ENCODE data around the gene ADGRV1.

The ADGRV1 gene

GRCh38 chr5:91132550-91132949 lies 574.0 kb downstream of the ADGRV1 start:
- Histone ChIP-seq H3K4me3 (ENCODE audit: insufficient read length, low read depth) (no peak overlapping the region), H3K27me3 (ENCODE audit: insufficient read depth, insufficient read length) (no peaks in the 10 kb centered on the region), H3K9me3 (ENCODE audit: insufficient read depth, low read length) (no peaks in the 10 kb centered on the region), H3K9ac (ENCODE audit: insufficient read length, low read depth) (no peak overlapping the region), H3K36me3 (ENCODE audit: insufficient read depth, insufficient read length, low read length) (no peaks in the 10 kb centered on the region), H3K4me1 (ENCODE audit: insufficient read depth, insufficient read length) (no peaks in the 10 kb centered on the region)
- no peak for TF ChIP-seq ZNF274 (IDR thresholded peaks at IDR 0.05; ENCODE audit: low read depth, low read length)
- no peak for DNase-seq (ENCODE audit: low read depth, low spot score)

DNA sequence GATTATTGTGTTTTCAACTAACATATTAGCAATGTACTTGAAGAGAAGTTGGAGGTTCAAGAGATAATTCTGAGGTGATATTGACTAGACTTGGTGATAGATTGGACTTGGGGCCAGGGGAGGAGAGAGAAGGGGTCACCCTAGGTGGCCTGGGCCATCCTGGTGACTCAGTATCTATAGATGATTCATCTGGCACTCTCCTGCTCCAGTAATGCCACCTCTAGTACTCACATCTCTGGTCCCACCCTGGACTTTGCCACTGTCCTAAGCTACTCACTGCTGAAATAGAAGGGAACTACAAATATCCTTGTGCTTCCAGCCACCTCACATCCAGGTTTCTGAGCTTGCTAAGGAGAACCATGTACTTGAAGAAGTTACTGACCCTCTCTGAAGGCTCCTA lies 574.6 kb downstream of the ADGRV1 start:
- Histone ChIP-seq H3K36me3 (ENCODE audit: insufficient read depth, insufficient read length, low read length) (no peaks in the 10 kb centered on the region), H3K9me3 (ENCODE audit: insufficient read depth, low read length) (no peaks in the 10 kb centered on the region), H3K9ac (ENCODE audit: insufficient read length, low read depth) (no peak overlapping the region), H3K4me1 (ENCODE audit: insufficient read depth, insufficient read length) (no peaks in the 10 kb centered on the region), H3K4me3 (ENCODE audit: insufficient read length, low read depth) (no peak overlapping the region), H3K27me3 (ENCODE audit: insufficient read depth, insufficient read length) (no peaks in the 10 kb centered on the region)
- no peak for DNase-seq (ENCODE audit: low read depth, low spot score)
- no peak for TF ChIP-seq ZNF274 (IDR thresholded peaks at IDR 0.05; ENCODE audit: low read depth, low read length)
- TF ChIP-seq YY1 (IDR thresholded peaks at IDR 0.05; ENCODE audit: insufficient read depth, insufficient read length) = no peak
- TF ChIP-seq SUZ12 (IDR thresholded peaks at IDR 0.05; ENCODE audit: extremely low read depth, insufficient read depth, insufficient read length) = no peak

GRCh38 chr5:91135475-91136248 lies 577.1 kb downstream of the ADGRV1 start:
- no peak overlapping the region for H3K4me3 ChIP-seq (ENCODE audit: insufficient read length, low read depth)
- H3K9me3 ChIP-seq (ENCODE audit: insufficient read depth, low read length) = no peaks in the 10 kb centered on the region
- TF ChIP-seq SUZ12 (IDR thresholded peaks at IDR 0.05; ENCODE audit: extremely low read depth, insufficient read depth, insufficient read length) = no peak
- no peak for TF ChIP-seq YY1 (IDR thresholded peaks at IDR 0.05; ENCODE audit: insufficient read depth, insufficient read length)
- no peak for TF ChIP-seq ZNF274 (IDR thresholded peaks at IDR 0.05; ENCODE audit: low read depth, low read length)
- no peaks in the 10 kb centered on the region for H3K4me1 ChIP-seq (ENCODE audit: insufficient read depth, insufficient read length)
- no peak overlapping the region for H3K9ac ChIP-seq (ENCODE audit: insufficient read length, low read depth)
- no peaks in the 10 kb centered on the region for H3K36me3 ChIP-seq (ENCODE audit: insufficient read depth, insufficient read length, low read length)
- H3K27me3 ChIP-seq (ENCODE audit: insufficient read depth, insufficient read length) = no peaks in the 10 kb centered on the region
- DNase-seq (ENCODE audit: low read depth, low spot score) = no peak

GRCh38 chr5:91136271-91136670 lies 577.7 kb downstream of the ADGRV1 start:
- no peak for DNase-seq (ENCODE audit: low read depth, low spot score)
- H3K9me3 ChIP-seq (ENCODE audit: insufficient read depth, low read length) = no peaks in the 10 kb centered on the region
- no peaks in the 10 kb centered on the region for H3K4me1 ChIP-seq (ENCODE audit: insufficient read depth, insufficient read length)
- TF ChIP-seq ZNF274 (IDR thresholded peaks at IDR 0.05; ENCODE audit: low read depth, low read length) = no peak
- TF ChIP-seq SUZ12 (IDR thresholded peaks at IDR 0.05; ENCODE audit: extremely low read depth, insufficient read depth, insufficient read length) = no peak
- no peak for TF ChIP-seq YY1 (IDR thresholded peaks at IDR 0.05; ENCODE audit: insufficient read depth, insufficient read length)
- H3K9ac ChIP-seq (ENCODE audit: insufficient read length, low read depth) = no peak overlapping the region
- no peaks in the 10 kb centered on the region for H3K27me3 ChIP-seq (ENCODE audit: insufficient read depth, insufficient read length)
- no peaks in the 10 kb centered on the region for H3K36me3 ChIP-seq (ENCODE audit: insufficient read depth, insufficient read length, low read length)
- no peak overlapping the region for H3K4me3 ChIP-seq (ENCODE audit: insufficient read length, low read depth)

DNA sequence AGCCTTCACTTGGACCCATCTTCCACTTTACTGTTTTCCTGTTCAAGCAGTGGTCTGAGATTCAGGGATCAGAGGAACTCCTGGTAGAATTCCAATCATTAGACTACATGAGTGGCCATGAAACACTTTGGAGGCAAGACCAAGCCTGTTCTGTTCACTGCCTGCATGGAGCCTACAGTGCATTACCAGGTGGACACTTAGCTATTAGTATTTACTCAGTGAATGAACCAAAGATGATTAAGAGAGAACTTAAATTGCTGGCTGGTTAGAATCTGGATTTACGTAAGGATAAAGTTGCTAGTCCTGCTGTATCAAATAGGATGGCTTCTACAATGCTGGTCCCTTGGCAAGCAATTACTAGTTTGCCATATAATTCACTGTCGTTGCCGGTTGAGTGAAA lies 579.0 kb downstream of the ADGRV1 start:
- TF ChIP-seq SUZ12 (IDR thresholded peaks at IDR 0.05; ENCODE audit: extremely low read depth, insufficient read depth, insufficient read length) (no peak), YY1 (IDR thresholded peaks at IDR 0.05; ENCODE audit: insufficient read depth, insufficient read length) (no peak)

GRCh38 chr5:91139572-91140200 lies 581.1 kb downstream of the ADGRV1 start:
- no peak overlapping the region for H3K9ac ChIP-seq (ENCODE audit: insufficient read length, low read depth)
- TF ChIP-seq SUZ12 (IDR thresholded peaks at IDR 0.05; ENCODE audit: extremely low read depth, insufficient read depth, insufficient read length) (no peak), ZNF274 (IDR thresholded peaks at IDR 0.05; ENCODE audit: low read depth, low read length) (no peak), YY1 (IDR thresholded peaks at IDR 0.05; ENCODE audit: insufficient read depth, insufficient read length) (no peak)
- no peak for DNase-seq (ENCODE audit: low read depth, low spot score)
- no peak overlapping the region for H3K4me3 ChIP-seq (ENCODE audit: insufficient read length, low read depth)
- H3K4me1 ChIP-seq (ENCODE audit: insufficient read depth, insufficient read length) = no peaks in the 10 kb centered on the region
- H3K36me3 ChIP-seq (ENCODE audit: insufficient read depth, insufficient read length, low read length) = no peaks in the 10 kb centered on the region
- no peaks in the 10 kb centered on the region for H3K9me3 ChIP-seq (ENCODE audit: insufficient read depth, low read length)
- H3K27me3 ChIP-seq (ENCODE audit: insufficient read depth, insufficient read length) = no peaks in the 10 kb centered on the region

More for the DNA sequence above, 579.0 kb downstream of the ADGRV1 start:
- no peaks in the 10 kb centered on the region for H3K36me3 ChIP-seq (ENCODE audit: insufficient read depth, insufficient read length, low read length)
- no peaks in the 10 kb centered on the region for H3K4me1 ChIP-seq (ENCODE audit: insufficient read depth, insufficient read length)
- no peak overlapping the region for H3K4me3 ChIP-seq (ENCODE audit: insufficient read length, low read depth)
- no peaks in the 10 kb centered on the region for H3K27me3 ChIP-seq (ENCODE audit: insufficient read depth, insufficient read length)
- H3K9me3 ChIP-seq (ENCODE audit: insufficient read depth, low read length) = no peaks in the 10 kb centered on the region
- H3K9ac ChIP-seq (ENCODE audit: insufficient read length, low read depth) = no peak overlapping the region
- DNase-seq (ENCODE audit: low read depth, low spot score) = no peak

DNA sequence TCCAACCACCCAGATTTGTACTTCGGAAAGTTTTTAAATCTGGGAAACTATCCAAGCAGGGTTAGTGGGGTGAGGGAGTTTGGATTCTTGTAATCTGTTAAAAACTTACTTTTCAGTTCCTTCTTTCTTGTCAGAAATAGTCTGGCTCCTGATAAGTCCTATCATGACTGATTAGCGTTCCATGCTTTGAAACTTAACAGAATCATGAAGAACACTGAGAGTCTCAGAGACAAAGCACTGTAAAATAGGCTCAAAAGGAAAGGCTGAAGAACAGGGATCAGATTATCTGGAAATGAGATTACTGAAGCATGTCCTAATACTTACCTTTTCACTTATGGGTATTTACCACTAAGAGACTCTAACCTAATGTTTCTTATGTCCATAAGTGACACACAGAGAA lies 582.1 kb downstream of the ADGRV1 start:
- H3K27me3 ChIP-seq (ENCODE audit: insufficient read depth, insufficient read length) = no peaks in the 10 kb centered on the region
- H3K4me1 ChIP-seq (ENCODE audit: insufficient read depth, insufficient read length) = no peaks in the 10 kb centered on the region
- DNase-seq (ENCODE audit: low read depth, low spot score) = no peak
- H3K36me3 ChIP-seq (ENCODE audit: insufficient read depth, insufficient read length, low read length) = no peaks in the 10 kb centered on the region
- H3K9ac ChIP-seq (ENCODE audit: insufficient read length, low read depth) = no peak overlapping the region
- TF ChIP-seq YY1 (IDR thresholded peaks at IDR 0.05; ENCODE audit: insufficient read depth, insufficient read length) (no peak), ZNF274 (IDR thresholded peaks at IDR 0.05; ENCODE audit: low read depth, low read length) (no peak)
- H3K9me3 ChIP-seq (ENCODE audit: insufficient read depth, low read length) = no peaks in the 10 kb centered on the region
- H3K4me3 ChIP-seq (ENCODE audit: insufficient read length, low read depth) = no peak overlapping the region
